A549 (cell line): ENCODE data around the gene TTC24. TPM values are rescaled to one million over a fixed set of nuclear protein-coding genes. Genes with fewer than 3 reads are reported as not detected.
A peak's percentile ranks its signal among the peaks of the same experiment; 100 is the strongest.

ENCODE experiments used
- ATAC-seq, 2 experiments: fragments of 200-7000 bp in 1 of 2; fragments of >200 bp in 1 of 2; cut with Nextera tagmentation in 1 of 2; cut with Tn5 transposase in 1 of 2; 3 replicates each; pipeline versions ENCODE4 v1.8.0 to v1.9.1; 2018 to 2020; ENCODE audit warnings: mild to moderate bottlenecking in 1 of 2, moderate library complexity in 1 of 2
- CTCF ChIA-PET: fragments of 300-600 bp; sonication (Branson Sonifier 250); formaldehyde crosslinking; extraction: SDS; loops from one replicate; lab custom pipeline; 2021; ENCODE audit warnings: antibody characterized with exemption, inconsistent platforms; lab: Yijun Ruan, JAX
- POLR2A ChIA-PET: fragments of 350-600 bp; formaldehyde crosslinking; extraction: SDS; loops from one replicate; lab custom pipeline; 2021; ENCODE audit warnings: antibody characterized with exemption, inconsistent platforms; lab: Yijun Ruan, JAX
- DNase-seq, 2 experiments: peaks; one replicate each; pipeline versions ENCODE4 v3.0.0 to v3.0.0-alpha.2; 2011 to 2016; ENCODE audit warnings: low read depth in 1 of 2, low spot score in 1 of 2
- FAIRE-seq: peaks from 2 replicates; lab custom pipeline; 2011; peaks lifted over from hg19 to GRCh38; lab: Jason Lieb, UNC
- H3K27ac ChIP-seq, 2 experiments: fragments of >200 bp; sonication (Bioruptor Twin); formaldehyde crosslinking; 3 replicates each; pipeline ENCODE4 v1.5.1; 2016 to 2017
- H3K4me1 ChIP-seq: fragments of >200 bp; sonication (Bioruptor Twin); formaldehyde crosslinking; 3 replicates; pipeline ENCODE4 v1.6.1; 2016
- H3K4me2 ChIP-seq: fragments of >200 bp; sonication (Bioruptor Twin); formaldehyde crosslinking; 3 replicates; pipeline ENCODE4 v1.6.1; 2016
- H3K4me3 ChIP-seq: fragments of >200 bp; sonication (Bioruptor Twin); formaldehyde crosslinking; 3 replicates; pipeline ENCODE4 v1.5.1; 2016
- H3K9me3 ChIP-seq: fragments of >200 bp; sonication (Bioruptor Twin); formaldehyde crosslinking; 3 replicates; pipeline ENCODE4 v1.6.1; 2016
- ATOH8 ChIP-seq: fragments of 250-450 bp; sonication (Bioruptor Pico); IDR thresholded peaks from 2 replicates; pipeline ENCODE4 v1.5.0; 2020; ENCODE audit warnings: low read depth, mild to moderate bottlenecking, moderate library complexity
- CBX8 ChIP-seq: fragments of 200-600 bp; sonication (generic); IDR thresholded peaks from 2 replicates; pipeline ENCODE4 v1.6.1; 2016
- CHD2 ChIP-seq: fragments of 150-350 bp; IDR thresholded peaks from 2 replicates; pipeline ENCODE4 v1.6.1; 2014; ENCODE audit warnings: low read length; ENCODE audit not compliant: partially characterized antibody
- CTCF ChIP-seq: fragments of >200 bp; sonication (Bioruptor Twin); formaldehyde crosslinking; IDR thresholded peaks from 3 replicates; pipeline ENCODE4 v1.5.1; 2016
- E2F6 ChIP-seq: IDR thresholded peaks from 2 replicates; pipeline ENCODE4 v1.6.1; 2012; ENCODE audit warnings: low read depth, borderline replicate concordance
- ELK1 ChIP-seq: fragments of 150-350 bp; IDR thresholded peaks from 2 replicates; pipeline ENCODE4 v1.6.1; 2014; ENCODE audit warnings: low read depth, mild to moderate bottlenecking, low read length
- FOSB ChIP-seq: fragments of 250-450 bp; sonication (Bioruptor Pico); IDR thresholded peaks from 2 replicates; pipeline ENCODE4 v1.5.0; 2020; ENCODE audit warnings: mild to moderate bottlenecking, moderate library complexity
- FOSL2 ChIP-seq, 2 experiments: fragments of 450-650 bp in 1 of 2; fragments of >200 bp in 1 of 2; sonication (Bioruptor Twin) in 1 of 2; formaldehyde crosslinking; IDR thresholded peaks; 2 replicates each; pipeline versions ENCODE4 v1.5.0 to v1.6.1; 2016 to 2020; ENCODE audit warnings: mild to moderate bottlenecking in 1 of 2, moderate library complexity in 1 of 2
- GATA3 ChIP-seq: IDR thresholded peaks from 2 replicates; pipeline ENCODE4 v1.6.1; 2012; ENCODE audit warnings: borderline replicate concordance
- HES2 ChIP-seq: fragments of >200 bp; sonication (Bioruptor Twin); formaldehyde crosslinking; IDR thresholded peaks from 2 replicates; pipeline ENCODE4 v1.6.1; 2016
- HEYL ChIP-seq: fragments of 250-450 bp; sonication (Bioruptor Pico); IDR thresholded peaks from 2 replicates; pipeline ENCODE4 v1.8.0; 2021; ENCODE audit warnings: mild to moderate bottlenecking, moderate library complexity
- HMGXB4 ChIP-seq: fragments of 250-450 bp; sonication (Bioruptor Pico); IDR thresholded peaks from 2 replicates; pipeline ENCODE4 v1.5.0; 2021; ENCODE audit warnings: mild to moderate bottlenecking, moderate library complexity, borderline replicate concordance
- HOXB5 ChIP-seq: fragments of 250-450 bp; sonication (Bioruptor Pico); IDR thresholded peaks from 2 replicates; pipeline ENCODE4 v1.5.0; 2020; ENCODE audit warnings: mild to moderate bottlenecking, moderate library complexity
- JUN ChIP-seq, 2 experiments: fragments of >200 bp; sonication (Bioruptor Twin); formaldehyde crosslinking; IDR thresholded peaks; 2 replicates in 1 of 2; 3 replicates in 1 of 2; pipeline ENCODE4 v1.6.1; 2016 to 2017
- MAFK ChIP-seq: fragments of 450-650 bp; IDR thresholded peaks from 2 replicates; pipeline ENCODE4 v1.6.1; 2014; ENCODE audit not compliant: partially characterized antibody
- POLR2AphosphoS2 ChIP-seq: conservative IDR thresholded peaks from 2 replicates; pipeline ENCODE4 v1.6.1; 2012; ENCODE audit warnings: low read length, improper control_type of control experiment, inconsistent platforms
- RFX5 ChIP-seq: fragments of 450-650 bp; IDR thresholded peaks from 2 replicates; pipeline ENCODE4 v1.7.1; 2014; ENCODE audit warnings: antibody characterized with exemption, mild to moderate bottlenecking, moderate library complexity
- ZSCAN20 ChIP-seq: fragments of 250-450 bp; sonication (Bioruptor Pico); IDR thresholded peaks from 2 replicates; pipeline ENCODE4 v1.8.0; 2022; ENCODE audit warnings: mild to moderate bottlenecking, moderate library complexity
- WGBS: methylation state at CpG from one replicate; pipeline ENCODE4 v1.1.6; 2017; ENCODE audit errors: missing lambda C conversion rate; 5-methylcytosine and 5-hydroxymethylcytosine counted together
- polyA plus RNA-seq, 4 experiments: library from polyadenylated mRNA; depleted of rRNA in 3 of 4; stranded (reverse); fragments of >200 nt; fragmentation: RNase III in 1 of 4; extraction: RNeasy Plus Mini Kit Qiagen cat#74134 plus additional on column Dnase treatment in 1 of 4; gene quantifications; 2 replicates in 3 of 4; 3 replicates in 1 of 4; pipeline ENCODE4 v1.2.3, GENCODE V29; 2011 to 2017

The TTC24 gene
- polyA plus RNA-seq, 2 of the 4 experiments (the other 2 are of a cell fraction) = not detected

- H3K4me1 ChIP-seq = peaks cover 8% of the 10 kb centered on the region; the same call in 1 of the 3 replicates
- ChIA-PET CTCF (interaction anchor here (0.8 to 1.2 kb wide), 3 partner anchors 19 to 181 kb away, joined by 3 read pairs; partner anchors contain the start of gene MEF2D), POLR2A (no interaction called here)
- no peak overlapping the region for H3K27ac ChIP-seq
- no peak for DNase-seq
- WGBS = 95% methylated on average over 4 of the region's 4 CpGs
- H3K9me3 ChIP-seq = no peaks in the 10 kb centered on the region
- no peak for TF ChIP-seq CTCF
- no peak for TF ChIP-seq HES2
- no peak for TF ChIP-seq CBX8
- TF ChIP-seq ATOH8 = no peak
- TF ChIP-seq CHD2 = no peak
- TF ChIP-seq POLR2AphosphoS2 = no peak
- no peak for TF ChIP-seq FOSB (CRISPR knock-in tag)
- no peak for TF ChIP-seq RFX5
- TF ChIP-seq GATA3 = no peak
- no peak for TF ChIP-seq ELK1
- no peak for TF ChIP-seq JUN (IDR thresholded peaks at IDR 0.05)
- TF ChIP-seq HMGXB4 (CRISPR knock-in tag) = no peak
- H3K4me3 ChIP-seq = no peak overlapping the region
- no peak overlapping the region for H3K4me2 ChIP-seq
- no peak for FAIRE-seq
- ATAC-seq = no peak; a peak in 1 of 6 replicates
Measured at GRCh38 chr1:156566436-156566835, 13.1 kb upstream of the TTC24 start.

GRCh38 chr1:156571261-156571852 lies 8.2 kb upstream of the TTC24 start:
- Histone ChIP-seq H3K27ac (peak overlapping the region; percentile 56 to 84; a peak in 5 of 6 replicates), H3K4me2 (peak overlapping the region; percentile 85), H3K9me3 (no peaks in the 10 kb centered on the region), H3K4me3 (peak overlapping the region; percentile 65), H3K4me1 (peaks cover 11% of the 10 kb centered on the region; the same call in 1 of the 3 replicates)
- ChIA-PET POLR2A (interaction anchor here (1.3 to 1.5 kb wide), 3 partner anchors 23 to 70 kb away, joined by 5 to 6 read pairs (median 6); partner anchors contain the start of gene MEF2D), CTCF (interaction anchor here (0.9 to 3.1 kb wide), 14 partner anchors 11 to 186 kb away, joined by 3 to 8 read pairs (median 4); no protein-coding TSS in a partner anchor)
- peak; percentile 55 for DNase-seq
- TF ChIP-seq ZSCAN20 (CRISPR knock-in tag) = no peak
- no peak for TF ChIP-seq HOXB5 (CRISPR knock-in tag)
- TF ChIP-seq HEYL = no peak
- TF ChIP-seq MAFK = peak; percentile 69
- TF ChIP-seq FOSL2 (IDR thresholded peaks at IDR 0.05) = no peak
- TF ChIP-seq FOSL2 (CRISPR knock-in tag; IDR thresholded peaks at IDR 0.05) = no peak
- TF ChIP-seq E2F6 = no peak
- peak; percentile 30 to 56; a peak in 4 of 6 replicates for ATAC-seq
- 5% methylated on average over 4 of the region's 4 CpGs for WGBS
- no peak for FAIRE-seq
